Measurements from ENCODE around the gene AP2B1.

The AP2B1 gene

DNA sequence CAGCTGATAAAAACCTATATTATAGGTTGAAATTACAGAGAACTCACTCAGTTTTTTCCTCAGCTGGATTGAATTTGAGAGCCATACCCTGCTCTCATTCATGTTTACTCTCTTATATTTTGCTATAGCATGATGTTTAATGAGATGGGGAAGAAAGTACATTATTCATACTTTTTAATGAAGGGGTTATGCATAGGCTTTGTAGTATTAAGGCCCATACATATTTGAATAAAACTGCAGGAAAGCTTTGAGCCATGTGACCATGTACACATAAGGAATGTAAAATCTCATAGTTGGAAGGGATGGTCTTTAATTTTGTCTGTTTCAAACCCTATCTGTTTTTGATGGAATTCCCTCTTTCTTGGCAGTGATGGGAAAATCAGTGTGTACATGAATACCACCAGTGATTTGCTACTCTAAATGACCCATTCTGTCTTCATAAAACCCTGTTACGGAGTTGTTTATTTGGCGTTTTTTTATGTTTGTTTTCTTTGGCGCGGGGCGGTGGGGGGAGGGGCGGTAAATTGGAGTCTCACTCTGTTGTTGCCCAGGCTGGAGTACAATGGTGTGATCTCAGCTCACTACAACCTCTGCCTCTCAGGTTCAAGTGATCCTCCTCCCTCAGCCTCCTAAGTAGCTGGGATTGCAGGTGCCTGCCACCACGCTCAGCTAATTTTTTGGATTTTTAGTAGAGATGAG is 105.5 kb downstream of the AP2B1 start:
- Histone ChIP-seq H3K27me3 (ENCODE audit: low read depth, low read length) (no peaks in the 10 kb centered on the region), H3K27ac (ENCODE audit: low read length) (no peak overlapping the region), H3K79me2 (ENCODE audit: low read length) (no peaks in the 10 kb centered on the region), H3K36me3 (replicated peaks; ENCODE audit: low read depth, low read length) (peaks cover 11% of the 10 kb centered on the region), H3K9ac (ENCODE audit: low read length) (no peak overlapping the region), H3K4me1 (ENCODE audit: low read length) (no peaks in the 10 kb centered on the region), H3K4me3 (ENCODE audit: low read length) (no peak overlapping the region), H3K9me3 (ENCODE audit: insufficient read depth, low read length) (no peaks in the 10 kb centered on the region), H3K4me2 (ENCODE audit: low read length) (no peak overlapping the region), H2AFZ (ENCODE audit: low read depth, low read length) (no peak overlapping the region), H4K20me1 (ENCODE audit: insufficient read depth, low read length) (no peaks in the 10 kb centered on the region)
- TF ChIP-seq, protein P1, sequence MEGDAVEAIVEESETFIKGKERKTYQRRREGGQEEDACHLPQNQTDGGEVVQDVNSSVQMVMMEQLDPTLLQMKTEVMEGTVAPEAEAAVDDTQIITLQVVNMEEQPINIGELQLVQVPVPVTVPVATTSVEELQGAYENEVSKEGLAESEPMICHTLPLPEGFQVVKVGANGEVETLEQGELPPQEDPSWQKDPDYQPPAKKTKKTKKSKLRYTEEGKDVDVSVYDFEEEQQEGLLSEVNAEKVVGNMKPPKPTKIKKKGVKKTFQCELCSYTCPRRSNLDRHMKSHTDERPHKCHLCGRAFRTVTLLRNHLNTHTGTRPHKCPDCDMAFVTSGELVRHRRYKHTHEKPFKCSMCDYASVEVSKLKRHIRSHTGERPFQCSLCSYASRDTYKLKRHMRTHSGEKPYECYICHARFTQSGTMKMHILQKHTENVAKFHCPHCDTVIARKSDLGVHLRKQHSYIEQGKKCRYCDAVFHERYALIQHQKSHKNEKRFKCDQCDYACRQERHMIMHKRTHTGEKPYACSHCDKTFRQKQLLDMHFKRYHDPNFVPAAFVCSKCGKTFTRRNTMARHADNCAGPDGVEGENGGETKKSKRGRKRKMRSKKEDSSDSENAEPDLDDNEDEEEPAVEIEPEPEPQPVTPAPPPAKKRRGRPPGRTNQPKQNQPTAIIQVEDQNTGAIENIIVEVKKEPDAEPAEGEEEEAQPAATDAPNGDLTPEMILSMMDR (IDR thresholded peaks at IDR 0.05; ENCODE audit: low read depth, low read length), result no peak
- no peak for TF ChIP-seq EZH2phosphoT487 (IDR thresholded peaks at IDR 0.05; ENCODE audit: low read depth)

DNA sequence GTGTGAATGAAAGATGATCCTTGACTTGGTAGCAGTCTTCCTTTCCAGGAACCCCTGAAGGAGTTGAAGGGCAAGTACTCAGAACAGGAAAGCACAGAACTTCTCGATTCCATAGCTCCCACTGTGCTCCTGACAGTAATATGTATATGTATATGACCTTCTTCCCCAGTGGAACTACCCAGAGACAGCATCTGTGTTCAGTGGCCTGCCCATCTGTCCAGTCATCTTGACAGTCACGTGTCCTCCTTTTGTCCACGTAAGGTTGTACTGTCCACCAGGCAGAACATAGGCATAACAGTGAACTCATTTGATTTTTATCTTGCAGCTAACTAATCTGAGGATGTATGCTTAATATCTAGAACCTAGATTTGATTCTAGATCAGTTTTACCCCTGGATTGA is 106.5 kb downstream of the AP2B1 start:
- no peaks in the 10 kb centered on the region for H3K4me1 ChIP-seq (ENCODE audit: low read length)

DNA sequence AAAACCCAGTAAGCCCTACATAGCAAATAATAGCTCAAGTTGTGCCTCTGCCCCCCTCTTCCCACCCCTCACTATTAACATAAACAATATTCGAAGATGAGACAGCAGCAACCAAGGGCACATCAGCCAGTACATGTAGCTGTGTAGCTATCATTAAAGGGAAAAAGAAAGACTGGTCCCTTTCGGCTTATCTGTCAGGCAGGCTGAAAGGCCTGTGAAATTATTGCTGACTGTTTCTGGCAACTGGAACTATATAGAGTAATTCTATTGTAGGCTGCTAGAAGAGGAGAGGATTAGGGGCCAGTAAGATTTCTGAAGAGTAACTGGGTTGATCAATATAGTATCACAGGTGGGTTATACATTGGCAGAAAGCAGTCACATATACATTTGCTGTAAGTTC is 107.8 kb downstream of the AP2B1 start:
- Histone ChIP-seq H3K9me3 (ENCODE audit: insufficient read depth, low read length) (no peaks in the 10 kb centered on the region), H3K79me2 (ENCODE audit: low read length) (no peaks in the 10 kb centered on the region), H3K36me3 (replicated peaks; ENCODE audit: low read depth, low read length) (peaks cover 6% of the 10 kb centered on the region), H3K4me3 (ENCODE audit: low read length) (no peak overlapping the region), H3K27ac (ENCODE audit: low read length) (no peak overlapping the region), H2AFZ (ENCODE audit: low read depth, low read length) (no peak overlapping the region), H3K27me3 (ENCODE audit: low read depth, low read length) (no peaks in the 10 kb centered on the region), H3K4me2 (ENCODE audit: low read length) (no peak overlapping the region), H3K4me1 (ENCODE audit: low read length) (no peaks in the 10 kb centered on the region), H4K20me1 (ENCODE audit: insufficient read depth, low read length) (no peaks in the 10 kb centered on the region), H3K9ac (ENCODE audit: low read length) (no peak overlapping the region)
- TF ChIP-seq EZH2phosphoT487 (IDR thresholded peaks at IDR 0.05; ENCODE audit: low read depth), result no peak
- TF ChIP-seq, protein P1 (IDR thresholded peaks at IDR 0.05; ENCODE audit: low read depth, low read length), result no peak

More for the DNA sequence above, 106.5 kb downstream of the AP2B1 start:
- H3K79me2 ChIP-seq (ENCODE audit: low read length), result no peaks in the 10 kb centered on the region
- no peak overlapping the region for H3K27ac ChIP-seq (ENCODE audit: low read length)
- TF ChIP-seq, protein P1 (IDR thresholded peaks at IDR 0.05; ENCODE audit: low read depth, low read length), result no peak
- no peak for TF ChIP-seq EZH2phosphoT487 (IDR thresholded peaks at IDR 0.05; ENCODE audit: low read depth)
- no peak overlapping the region for H3K9ac ChIP-seq (ENCODE audit: low read length)
- H3K27me3 ChIP-seq (ENCODE audit: low read depth, low read length), result no peaks in the 10 kb centered on the region
- no peak overlapping the region for H3K4me3 ChIP-seq (ENCODE audit: low read length)
- H3K4me2 ChIP-seq (ENCODE audit: low read length), result no peak overlapping the region
- no peak overlapping the region for H2AFZ ChIP-seq (ENCODE audit: low read depth, low read length)
- H3K9me3 ChIP-seq (ENCODE audit: insufficient read depth, low read length), result no peaks in the 10 kb centered on the region
- H4K20me1 ChIP-seq (ENCODE audit: insufficient read depth, low read length), result no peaks in the 10 kb centered on the region
- H3K36me3 ChIP-seq (replicated peaks; ENCODE audit: low read depth, low read length), result peaks cover 11% of the 10 kb centered on the region

DNA sequence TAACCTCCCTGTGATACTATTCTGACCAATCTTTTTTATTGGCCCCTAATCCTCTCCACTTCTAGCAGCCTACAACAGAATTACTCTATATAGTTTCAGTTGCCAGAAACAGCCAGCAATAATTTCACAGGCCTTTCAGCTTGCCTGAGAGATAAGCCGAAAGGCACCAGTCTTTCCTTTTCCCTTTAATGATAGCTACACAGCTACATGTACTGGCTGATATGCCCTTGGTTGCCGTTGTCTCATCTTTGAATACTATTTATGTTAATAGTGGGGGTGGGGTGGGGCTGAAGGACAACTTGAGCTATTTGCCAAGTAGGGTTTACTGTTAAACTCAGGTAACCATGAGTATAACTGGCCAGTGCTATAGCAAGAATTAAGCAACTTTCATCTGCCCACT is 108.5 kb downstream of the AP2B1 start:
- H3K36me3 ChIP-seq (replicated peaks; ENCODE audit: low read depth, low read length), result no peaks in the 10 kb centered on the region
- H3K4me1 ChIP-seq (ENCODE audit: low read length), result no peaks in the 10 kb centered on the region
- no peak overlapping the region for H2AFZ ChIP-seq (ENCODE audit: low read depth, low read length)
- no peaks in the 10 kb centered on the region for H3K9me3 ChIP-seq (ENCODE audit: insufficient read depth, low read length)
- H3K4me3 ChIP-seq (ENCODE audit: low read length), result no peak overlapping the region
- H3K79me2 ChIP-seq (ENCODE audit: low read length), result no peaks in the 10 kb centered on the region
- H3K27ac ChIP-seq (ENCODE audit: low read length), result no peak overlapping the region
- H4K20me1 ChIP-seq (ENCODE audit: insufficient read depth, low read length), result no peaks in the 10 kb centered on the region
- no peaks in the 10 kb centered on the region for H3K27me3 ChIP-seq (ENCODE audit: low read depth, low read length)
- no peak for TF ChIP-seq EZH2phosphoT487 (IDR thresholded peaks at IDR 0.05; ENCODE audit: low read depth)
- TF ChIP-seq, protein P1 (IDR thresholded peaks at IDR 0.05; ENCODE audit: low read depth, low read length), result no peak
- no peak overlapping the region for H3K4me2 ChIP-seq (ENCODE audit: low read length)
- H3K9ac ChIP-seq (ENCODE audit: low read length), result no peak overlapping the region

Data from OCI-LY3 (cell line).